HG03460 (cell line): ENCODE results near the gene FOLR1.
"Not testable (repeated sequence)": the region's sequence is repeated elsewhere in the genome, so short reads cannot be mapped to it uniquely, and the experiment has no call there.

Experiments used
- ATAC-seq: cut with Tn5 transposase; IDR thresholded peaks from one replicate; pipeline ENCODE4 v1.9.1; 2021; ENCODE audit not compliant: unreplicated experiment

Gene FOLR1

GRCh38 chr11:72180892-72181552 lies 10.9 kb upstream of the FOLR1 start:
- not testable (repeated sequence) for ATAC-seq

GRCh38 chr11:72181553-72181958 lies 10.4 kb upstream of the FOLR1 start:
- not testable (repeated sequence) for ATAC-seq

GRCh38 chr11:72188267-72188666 lies 3.7 kb upstream of the FOLR1 start:
- ATAC-seq: no peak

DNA sequence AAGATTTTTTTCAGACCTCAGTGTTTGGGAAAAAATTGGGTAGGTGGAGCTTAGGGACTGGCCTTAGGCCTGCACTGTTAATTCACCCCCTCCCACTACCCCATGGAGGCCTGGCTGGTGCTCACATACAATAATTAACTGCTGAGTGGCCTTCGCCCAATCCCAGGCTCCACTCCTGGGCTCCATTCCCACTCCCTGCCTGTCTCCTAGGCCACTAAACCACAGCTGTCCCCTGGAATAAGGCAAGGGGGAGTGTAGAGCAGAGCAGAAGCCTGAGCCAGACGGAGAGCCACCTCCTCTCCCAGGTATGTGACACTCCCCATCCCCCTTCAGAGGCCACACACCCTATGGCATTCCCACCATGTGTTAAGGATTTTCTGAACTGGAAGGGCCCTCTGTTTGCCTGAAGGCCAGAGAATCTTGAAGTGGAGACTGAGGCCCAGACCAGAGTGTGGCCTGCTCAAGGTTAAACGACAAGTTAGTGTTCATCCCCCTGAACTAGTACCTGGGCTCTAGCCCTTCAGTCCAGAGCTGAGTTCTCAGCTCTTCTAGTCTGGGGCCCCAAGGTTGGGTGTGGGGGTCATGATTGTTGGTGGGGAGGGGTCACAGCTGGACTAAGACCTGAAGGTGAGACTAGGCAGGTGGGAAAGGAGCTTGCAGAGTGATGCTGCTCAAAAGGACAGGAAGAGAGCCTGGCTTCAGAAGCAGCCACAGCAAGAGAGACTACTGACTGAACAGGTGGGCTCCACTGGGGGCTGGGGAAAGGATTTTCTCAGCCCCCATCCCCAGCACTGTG lies 2.3 kb upstream of the FOLR1 start:
- no peak for ATAC-seq

GRCh38 chr11:72190631-72191071 lies 1.3 kb upstream of the FOLR1 start:
- ATAC-seq: no peak

- no peak for ATAC-seq
Measured at GRCh38 chr11:72195518-72196270, 3.8 kb downstream of the FOLR1 start.

DNA sequence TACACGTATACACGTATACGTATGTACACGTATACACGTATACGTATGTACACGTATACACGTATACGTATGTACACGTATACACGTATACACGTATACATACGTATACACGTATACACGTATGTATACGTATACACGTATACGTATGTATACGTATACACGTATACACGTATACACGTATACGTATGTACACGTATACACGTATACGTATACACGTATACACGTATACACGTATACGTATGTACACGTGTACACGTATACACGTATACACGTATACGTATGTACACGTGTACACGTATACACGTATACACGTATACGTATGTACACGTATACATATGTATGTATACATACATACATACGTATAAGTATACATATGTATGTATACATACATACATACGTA lies 9.5 kb downstream of the FOLR1 start:
- not testable (repeated sequence) for ATAC-seq

- no peak for ATAC-seq
Measured at GRCh38 chr11:72202571-72202970, 10.6 kb downstream of the FOLR1 start.

GRCh38 chr11:72203163-72203562 lies 11.2 kb downstream of the FOLR1 start:
- ATAC-seq: no peak

DNA sequence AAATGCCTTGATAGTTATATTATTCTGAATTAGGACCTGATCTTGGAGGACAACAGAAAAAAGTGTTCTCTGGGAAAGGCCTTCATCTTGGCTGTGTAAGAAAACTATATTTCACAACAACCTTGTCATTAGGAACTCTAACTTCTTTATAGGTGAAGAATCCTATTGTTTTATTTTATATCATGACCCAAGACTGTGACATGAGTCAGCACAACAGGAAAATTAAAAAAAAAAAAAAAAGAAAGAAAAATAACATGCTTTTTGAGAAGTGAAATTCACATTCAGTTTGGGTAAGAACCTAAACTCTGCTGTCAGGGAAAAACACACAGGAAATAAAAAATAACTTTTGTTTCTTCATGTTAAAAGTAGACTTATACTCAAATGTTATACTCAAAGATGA lies 12.9 kb downstream of the FOLR1 start:
- no peak for ATAC-seq

GRCh38 chr11:72206794-72207193 lies 14.9 kb downstream of the FOLR1 start:
- ATAC-seq: not testable (repeated sequence)

GRCh38 chr11:72208281-72208680 lies 16.3 kb downstream of the FOLR1 start:
- ATAC-seq: no peak

DNA sequence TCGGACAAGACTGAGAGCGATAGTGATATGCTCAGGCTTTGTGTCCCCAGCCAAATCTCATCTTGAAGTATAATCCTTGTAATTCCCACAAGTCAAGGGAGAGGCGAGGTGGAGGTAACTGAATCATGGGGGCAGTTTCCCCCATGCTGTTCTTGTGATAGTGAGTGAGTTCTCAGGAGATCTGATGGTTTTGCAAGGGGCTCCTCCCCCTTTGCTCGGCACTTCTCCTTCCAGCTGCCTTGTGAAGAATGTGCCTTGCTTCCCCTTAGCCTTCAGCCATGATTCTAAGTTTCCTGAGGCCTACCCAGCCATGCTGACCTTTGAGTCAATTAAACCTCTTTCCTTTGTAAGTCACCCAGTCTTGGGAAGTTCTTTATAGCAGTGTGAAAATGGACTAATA lies 17.2 kb downstream of the FOLR1 start:
- no peak for ATAC-seq

- no peak for ATAC-seq
Measured at GRCh38 chr11:72216638-72217037, 24.7 kb downstream of the FOLR1 start, which contains the start of gene FOLR2. FOLR2 (plus strand) TSS chr11:72216794; CDS start chr11:72218585, 1,791 bp downstream.

DNA sequence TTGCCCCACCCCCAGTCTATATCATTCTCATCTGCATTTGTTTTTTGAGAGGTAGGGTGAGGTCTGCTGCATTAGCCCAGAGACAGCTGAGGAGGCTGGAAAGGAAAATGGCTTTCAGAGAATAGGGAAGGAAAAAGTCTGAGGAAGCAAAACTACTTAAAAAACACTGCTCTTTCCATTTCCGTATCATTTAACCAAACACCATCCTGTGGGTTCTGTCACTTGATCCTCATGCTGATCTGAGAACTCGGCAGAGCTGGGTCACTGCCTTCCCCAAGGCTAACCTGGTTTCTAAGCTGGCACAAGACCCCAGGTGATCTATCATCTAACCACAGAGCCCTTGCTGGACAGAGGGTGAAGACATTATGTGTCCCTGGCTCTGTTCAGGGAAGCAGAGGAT lies 25.9 kb downstream of the FOLR1 start:
- ATAC-seq: no peak

DNA sequence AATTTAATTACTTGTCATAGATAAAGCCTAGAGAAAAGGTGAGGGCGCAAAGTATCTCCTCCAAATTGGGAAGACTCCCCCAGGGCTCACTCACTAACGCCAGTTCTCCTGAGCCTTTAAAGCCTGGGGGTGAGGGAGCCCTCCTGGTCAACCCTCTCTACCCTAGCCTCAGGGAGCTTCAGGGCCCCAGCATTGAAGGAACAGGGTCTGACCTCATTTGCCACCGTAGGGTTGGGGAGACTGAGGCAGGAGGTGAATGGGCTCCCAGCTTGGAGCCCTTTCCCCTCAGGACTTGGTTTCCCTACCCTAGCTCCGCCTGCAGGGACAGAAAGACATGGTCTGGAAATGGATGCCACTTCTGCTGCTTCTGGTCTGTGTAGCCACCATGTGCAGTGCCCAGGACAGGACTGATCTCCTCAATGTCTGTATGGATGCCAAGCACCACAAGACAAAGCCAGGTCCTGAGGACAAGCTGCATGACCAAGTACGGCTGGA lies 26.4 kb downstream of the FOLR1 start:
- no peak for ATAC-seq

GRCh38 chr11:72220696-72221363 lies 28.9 kb downstream of the FOLR1 start:
- no peak for ATAC-seq

GRCh38 chr11:72221386-72222075 lies 29.6 kb downstream of the FOLR1 start:
- ATAC-seq: no peak

DNA sequence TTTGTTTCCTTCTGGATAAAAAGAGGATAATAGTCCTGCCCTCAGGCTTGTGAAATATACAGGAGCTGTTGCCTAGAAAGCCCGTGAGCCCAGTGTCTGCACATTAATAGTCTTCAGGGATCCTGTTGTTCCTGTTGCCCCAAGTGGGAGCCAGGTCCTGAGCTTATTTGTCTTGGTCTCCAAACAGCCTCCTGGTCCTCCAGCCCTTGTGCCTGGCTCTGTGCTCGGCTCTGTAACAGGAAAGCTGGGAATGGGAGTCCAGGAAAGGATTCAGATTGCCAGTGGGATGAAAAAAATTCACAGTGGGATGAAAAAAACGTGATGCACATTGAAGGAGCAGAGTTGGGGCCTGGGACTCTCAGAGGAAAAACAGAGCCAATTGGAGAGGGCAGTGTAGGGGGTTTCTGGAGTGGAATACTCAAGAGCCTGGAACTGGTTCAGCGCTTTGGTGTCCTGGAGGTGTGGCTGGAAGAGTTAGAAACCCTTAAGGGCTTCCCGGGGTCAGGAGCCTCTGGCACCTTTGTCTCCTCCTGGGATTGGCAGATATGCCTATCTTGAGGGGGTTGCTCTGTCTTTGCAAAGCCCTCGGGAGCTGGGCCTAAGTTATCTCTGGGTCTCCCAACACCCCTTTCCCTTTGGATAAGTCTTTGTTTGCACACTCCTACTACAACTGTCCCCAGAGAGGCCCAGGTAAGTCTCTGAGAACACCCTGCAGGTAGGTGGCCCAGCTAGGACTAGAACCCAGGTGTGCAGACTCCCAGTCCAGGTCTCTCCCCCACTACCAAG lies 30.4 kb downstream of the FOLR1 start:
- no peak for ATAC-seq
